Tibial nerve (tissue), 4 donors: ENCODE measurements around the gene RICTOR. TPM values are rescaled to one million over a fixed set of nuclear protein-coding genes. Genes with fewer than 3 reads are reported as not detected.

Experiments used
- DNase-seq, 2 donors: peaks; one replicate each; pipeline ENCODE4 v3.0.0-alpha.2; 2019; ENCODE audit warnings: low spot score in 2 of 2
- H3K27ac ChIP-seq, 4 donors: fragments of 200-600 bp; sonication (generic) in 3 of 4; one replicate each; pipeline ENCODE4 v1.5.1; 2017 to 2019; ENCODE audit warnings: mild to moderate bottlenecking in 1 of 4
- H3K27me3 ChIP-seq, 2 donors: fragments of 200-600 bp; sonication (generic) in 1 of 2; one replicate each; pipeline versions ENCODE4 v1.5.1 to v1.6.0; 2017 to 2019
- H3K36me3 ChIP-seq, 3 donors: fragments of 200-600 bp; sonication (generic); one replicate each; pipeline ENCODE4 v1.5.1; 2018 to 2019
- H3K4me1 ChIP-seq, 4 donors: fragments of 200-600 bp; sonication (generic) in 3 of 4; one replicate each; pipeline ENCODE4 v1.5.1; 2017 to 2019
- H3K4me3 ChIP-seq, 4 donors: fragments of 200-600 bp; sonication (generic) in 3 of 4; one replicate each; pipeline ENCODE4 v1.5.1; 2017 to 2019; ENCODE audit warnings: mild to moderate bottlenecking in 1 of 4, moderate library complexity in 1 of 4
- H3K9me3 ChIP-seq, 4 donors: fragments of 200-600 bp; sonication (generic) in 3 of 4; one replicate each; pipeline ENCODE4 v1.5.1; 2017 to 2019
- CTCF ChIP-seq, 5 experiments: fragments of 200-600 bp in 3 of 5; fragments of 450-650 bp in 2 of 5; sonication (generic) in 3 of 5; IDR thresholded peaks; one replicate each; pipeline ENCODE4 v1.5.1; 2016 to 2019; ENCODE audit warnings: antibody characterized with exemption in 5 of 5, mild to moderate bottlenecking in 3 of 5, moderate library complexity in 2 of 5
- EP300 ChIP-seq, 2 donors: sonication (generic); formaldehyde crosslinking; IDR thresholded peaks; one replicate each; pipeline ENCODE4 v1.6.1; 2017; ENCODE audit warnings: antibody characterized with exemption in 2 of 2, mild to moderate bottlenecking in 1 of 2
- POLR2A ChIP-seq, 2 donors: fragments of 450-650 bp; IDR thresholded peaks; one replicate each; pipeline ENCODE4 v1.6.1; 2017; ENCODE audit warnings: antibody characterized with exemption in 2 of 2, mild to moderate bottlenecking in 2 of 2, moderate library complexity in 2 of 2
- WGBS, 2 donors: methylation state at CpG; one replicate each; pipeline ENCODE4 v1.1.5; 2018; 5-methylcytosine and 5-hydroxymethylcytosine counted together
- total RNA-seq, 4 donors: library from RNA; depleted of rRNA; stranded (reverse); fragments of >200 nt; gene quantifications; one replicate each; pipeline ENCODE4 v1.1.0, GENCODE V29; 2016

The RICTOR gene
- total RNA-seq, 4 donors from 2014 or later, result 33.9 to 59.0 (median 44.3) TPM

- WGBS, 2 donors, result 75 to 87% methylated on average over 3 of the region's 3 CpGs
- Histone ChIP-seq H3K27ac (no peak overlapping the region), H3K4me1 (no peaks in the 10 kb centered on the region), H3K36me3 (peaks cover 0 to 9% (median 0%) of the 10 kb centered on the region in 3 donors), H3K9me3 (peaks cover 0 to under 1% (median 0%) of the 10 kb centered on the region in 4 donors), H3K4me3 (no peak overlapping the region), H3K27me3 (no peaks in the 10 kb centered on the region)
- no peak for DNase-seq
- TF ChIP-seq CTCF (IDR thresholded peaks at IDR 0.05), result peak in 1 of 5 experiments; percentile 6
- TF ChIP-seq POLR2A (IDR thresholded peaks at IDR 0.05), result no peak
Measured at GRCh38 chr5:39005566-39006232, 68.5 kb downstream of the RICTOR start.

- Histone ChIP-seq H3K9me3 (peaks cover 0 to 6% (median 2%) of the 10 kb centered on the region in 4 donors), H3K27me3 (no peaks in the 10 kb centered on the region), H3K4me1 (peaks cover 0 to 10% (median 0%) of the 10 kb centered on the region in 4 donors), H3K4me3 (no peak overlapping the region), H3K36me3 (peaks cover 0 to 18% (median 0%) of the 10 kb centered on the region in 3 donors), H3K27ac (no peak overlapping the region)
- no peak for DNase-seq
- WGBS, 2 donors, result 81 to 91% methylated on average over 2 of the region's 2 CpGs
- TF ChIP-seq EP300 (IDR thresholded peaks at IDR 0.05) (no peak), CTCF (IDR thresholded peaks at IDR 0.05) (no peak), POLR2A (IDR thresholded peaks at IDR 0.05) (no peak)
Measured at GRCh38 chr5:39001683-39002082, 72.5 kb downstream of the RICTOR start.

- 95% methylated on average over 2 of the region's 2 CpGs for WGBS, 2 donors
- DNase-seq, result no peak
- peaks cover 0 to 16% (median 0%) of the 10 kb centered on the region in 4 donors for H3K4me1 ChIP-seq
- TF ChIP-seq CTCF (IDR thresholded peaks at IDR 0.05), result no peak
- TF ChIP-seq POLR2A (IDR thresholded peaks at IDR 0.05), result no peak
- TF ChIP-seq EP300 (IDR thresholded peaks at IDR 0.05), result no peak
- peaks cover 0 to 18% (median 0%) of the 10 kb centered on the region in 3 donors for H3K36me3 ChIP-seq
- no peak overlapping the region for H3K27ac ChIP-seq
- peaks cover 0 to 6% (median 2%) of the 10 kb centered on the region in 4 donors for H3K9me3 ChIP-seq
- H3K27me3 ChIP-seq, result no peaks in the 10 kb centered on the region
- H3K4me3 ChIP-seq, result no peak overlapping the region
Measured at GRCh38 chr5:38999037-38999436, 75.2 kb downstream of the RICTOR start.

- Histone ChIP-seq H3K27ac (peak overlapping the region in 2 of 4 donors; percentile 23 to 50), H3K27me3 (no peaks in the 10 kb centered on the region), H3K4me3 (no peak overlapping the region), H3K4me1 (peaks cover 0 to 16% (median 0%) of the 10 kb centered on the region in 4 donors), H3K36me3 (peaks cover 0 to 18% (median 0%) of the 10 kb centered on the region in 3 donors), H3K9me3 (peaks cover 0 to 6% (median 2%) of the 10 kb centered on the region in 4 donors)
- TF ChIP-seq POLR2A (IDR thresholded peaks at IDR 0.05) (no peak), CTCF (IDR thresholded peaks at IDR 0.05) (no peak)
- 50 to 62% methylated on average over 2 of the region's 2 CpGs for WGBS, 2 donors
- DNase-seq, result no peak
Measured at GRCh38 chr5:38997591-38997990, 76.6 kb downstream of the RICTOR start.

- Histone ChIP-seq H3K4me1 (peaks cover 0 to 16% (median 0%) of the 10 kb centered on the region in 4 donors), H3K36me3 (peaks cover 0 to 18% (median 0%) of the 10 kb centered on the region in 3 donors), H3K27me3 (no peaks in the 10 kb centered on the region), H3K27ac (peak overlapping the region in 2 of 4 donors; percentile 9 to 10), H3K4me3 (no peak overlapping the region), H3K9me3 (peaks cover 0 to 6% (median 2%) of the 10 kb centered on the region in 4 donors)
- no peak for TF ChIP-seq EP300 (IDR thresholded peaks at IDR 0.05)
- no peak for DNase-seq
Measured at GRCh38 chr5:38996123-38996522, 78.1 kb downstream of the RICTOR start.
